ENCODE results near the gene IMPG1. TPM values are rescaled to one million over a fixed set of nuclear protein-coding genes. Genes with fewer than 3 reads are reported as not detected.

Gene IMPG1
- total RNA-seq, 1 donor from 2014 or later: not detected

GRCh38 chr6:75933387-75933975 is 139.0 kb downstream of the IMPG1 start:
- Histone ChIP-seq H3K9me3 (no peaks in the 10 kb centered on the region), H3K36me3 (no peaks in the 10 kb centered on the region), H3K4me3 (no peak overlapping the region), H3K27me3 (no peaks in the 10 kb centered on the region), H3K27ac (no peak overlapping the region), H3K4me1 (peaks cover 6% of the 10 kb centered on the region)
- intact Hi-C loops (cut with DNase I): no loop called here
- no peak for DNase-seq (ENCODE audit: extremely low spot score in 2 of 2)
- no peak for TF ChIP-seq CTCF (IDR thresholded peaks at IDR 0.05)
- TF ChIP-seq POLR2AphosphoS5 (IDR thresholded peaks at IDR 0.05; ENCODE audit: insufficient read depth in 1 of 2, low read depth in 1 of 2): no peak
- TF ChIP-seq POLR2A (IDR thresholded peaks at IDR 0.05): no peak

GRCh38 chr6:75932067-75932466 is 140.4 kb downstream of the IMPG1 start:
- no peak for TF ChIP-seq POLR2A (IDR thresholded peaks at IDR 0.05)
- no peak for TF ChIP-seq POLR2AphosphoS5 (IDR thresholded peaks at IDR 0.05; ENCODE audit: insufficient read depth in 1 of 2, low read depth in 1 of 2)
- TF ChIP-seq CTCF (IDR thresholded peaks at IDR 0.05): no peak
- H3K27me3 ChIP-seq: no peaks in the 10 kb centered on the region
- no peaks in the 10 kb centered on the region for H3K9me3 ChIP-seq
- DNase-seq (ENCODE audit: extremely low spot score in 2 of 2): no peak
- H3K27ac ChIP-seq: no peak overlapping the region
- H3K4me1 ChIP-seq: peaks cover 6% of the 10 kb centered on the region
- no peak overlapping the region for H3K4me3 ChIP-seq
- intact Hi-C loops (cut with DNase I): no loop called here
- H3K36me3 ChIP-seq: no peaks in the 10 kb centered on the region

- Histone ChIP-seq H3K9me3 (no peaks in the 10 kb centered on the region), H3K36me3 (no peaks in the 10 kb centered on the region), H3K27me3 (no peaks in the 10 kb centered on the region), H3K27ac (no peak overlapping the region), H3K4me3 (no peak overlapping the region), H3K4me1 (peaks cover 6% of the 10 kb centered on the region)
- no peak for TF ChIP-seq POLR2AphosphoS5 (IDR thresholded peaks at IDR 0.05; ENCODE audit: insufficient read depth in 1 of 2, low read depth in 1 of 2)
- TF ChIP-seq POLR2A (IDR thresholded peaks at IDR 0.05): no peak
- no peak for TF ChIP-seq CTCF (IDR thresholded peaks at IDR 0.05)
- intact Hi-C loops (cut with DNase I): no loop called here
- no peak for DNase-seq (ENCODE audit: extremely low spot score in 2 of 2)
These were observed 141.3 kb downstream of the IMPG1 start for GRCh38 chr6:75931011-75931680.

GRCh38 chr6:75926293-75927168 is 145.9 kb downstream of the IMPG1 start:
- intact Hi-C loops (cut with DNase I): no loop called here
- Histone ChIP-seq H3K27me3 (no peaks in the 10 kb centered on the region), H3K4me3 (no peak overlapping the region), H3K4me1 (no peaks in the 10 kb centered on the region), H3K27ac (no peak overlapping the region), H3K9me3 (no peaks in the 10 kb centered on the region), H3K36me3 (no peaks in the 10 kb centered on the region)
- TF ChIP-seq POLR2A (IDR thresholded peaks at IDR 0.05) (no peak), POLR2AphosphoS5 (IDR thresholded peaks at IDR 0.05; ENCODE audit: insufficient read depth in 1 of 2, low read depth in 1 of 2) (no peak), CTCF (IDR thresholded peaks at IDR 0.05) (no peak)
- no peak for DNase-seq (ENCODE audit: extremely low spot score in 2 of 2)
